GM11168 (cell line): ENCODE results near the gene PPP2R5B.

Experiments used
- in situ Hi-C: fragments of 300-500 bp; cut with MboI; formaldehyde crosslinking; loops from one replicate; pipeline ENCODE4 v1.12.0; 2022; ENCODE audit warnings: low sequenced_read_pairs; ENCODE audit not compliant: unreplicated experiment

Gene PPP2R5B

DNA sequence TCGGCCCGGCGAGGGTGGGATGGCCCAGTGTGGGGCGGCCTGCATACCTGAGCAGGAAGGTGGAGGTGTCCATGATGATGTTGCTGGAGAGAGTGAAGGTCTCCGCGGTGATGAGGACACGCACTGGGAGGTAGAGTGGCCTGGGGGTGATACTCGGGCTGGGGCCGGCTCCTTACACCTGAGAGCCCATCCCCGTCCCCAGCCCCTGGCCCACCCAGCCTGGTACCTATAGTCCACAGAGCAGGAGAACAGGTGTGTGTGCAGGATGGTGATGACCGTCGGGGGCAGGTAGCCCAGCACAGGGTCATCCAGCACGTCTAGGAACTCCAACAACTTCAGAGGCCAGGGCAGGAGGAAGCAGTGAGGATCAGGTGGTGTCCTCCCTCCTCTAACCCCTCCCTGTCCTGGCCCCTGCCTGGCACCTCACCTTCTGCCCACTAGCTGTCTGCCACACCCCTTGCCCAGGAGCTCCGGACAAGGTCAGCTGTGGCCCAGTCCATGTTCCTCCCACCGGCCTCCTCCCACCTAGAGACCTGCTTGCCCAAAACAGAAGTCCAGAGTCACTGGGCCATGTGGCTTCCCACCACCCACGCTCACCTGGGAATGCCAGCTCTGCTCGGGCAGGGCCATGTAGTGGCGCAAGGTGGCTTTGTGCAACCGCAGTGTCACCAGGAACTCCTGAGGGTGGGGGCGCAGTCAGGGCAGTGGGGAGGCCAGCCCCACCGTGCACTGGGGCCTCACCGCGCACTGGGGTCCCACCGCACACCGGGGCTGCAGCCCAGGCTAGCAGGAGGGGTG, 18.8 kb upstream of the PPP2R5B start:
- in situ Hi-C loops = no loop called here

DNA sequence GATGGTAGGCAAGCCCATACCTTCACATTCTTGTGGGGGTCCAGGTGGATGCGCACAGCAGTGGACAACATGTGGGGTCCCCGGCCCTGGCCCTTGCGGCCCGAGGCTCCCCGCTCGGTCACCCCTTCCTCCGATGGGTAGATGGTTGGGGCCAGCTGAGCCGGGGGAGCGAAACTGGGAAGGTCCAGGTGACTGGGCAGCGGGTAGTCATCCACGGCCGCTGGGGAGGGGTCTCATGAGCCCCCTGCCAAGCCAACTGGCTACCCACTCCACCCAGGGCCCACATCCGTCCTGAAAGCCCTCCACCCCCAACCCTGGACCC, 18.2 kb upstream of the PPP2R5B start:
- in situ Hi-C loops = no loop called here

DNA sequence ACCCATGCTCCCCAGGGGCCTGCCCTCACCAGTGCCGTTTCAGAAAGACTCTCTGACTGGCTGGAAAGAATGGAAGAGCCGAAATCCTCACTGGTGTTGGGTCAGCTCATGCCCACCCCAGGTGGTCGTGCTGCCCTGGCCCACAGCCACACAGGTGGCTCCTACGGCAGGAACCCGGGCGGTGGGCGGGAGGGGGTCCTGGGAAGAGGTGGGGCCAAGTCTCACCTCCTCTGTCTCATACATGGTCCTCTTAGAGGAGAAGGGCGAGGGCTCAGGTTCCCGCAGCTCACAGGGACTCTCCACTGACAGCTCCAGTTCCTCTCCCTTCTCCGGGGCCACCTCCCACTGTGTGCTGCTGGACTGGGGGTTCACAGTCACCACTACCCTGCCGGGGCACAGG, 15.7 kb upstream of the PPP2R5B start:
- in situ Hi-C loops = no loop called here

DNA sequence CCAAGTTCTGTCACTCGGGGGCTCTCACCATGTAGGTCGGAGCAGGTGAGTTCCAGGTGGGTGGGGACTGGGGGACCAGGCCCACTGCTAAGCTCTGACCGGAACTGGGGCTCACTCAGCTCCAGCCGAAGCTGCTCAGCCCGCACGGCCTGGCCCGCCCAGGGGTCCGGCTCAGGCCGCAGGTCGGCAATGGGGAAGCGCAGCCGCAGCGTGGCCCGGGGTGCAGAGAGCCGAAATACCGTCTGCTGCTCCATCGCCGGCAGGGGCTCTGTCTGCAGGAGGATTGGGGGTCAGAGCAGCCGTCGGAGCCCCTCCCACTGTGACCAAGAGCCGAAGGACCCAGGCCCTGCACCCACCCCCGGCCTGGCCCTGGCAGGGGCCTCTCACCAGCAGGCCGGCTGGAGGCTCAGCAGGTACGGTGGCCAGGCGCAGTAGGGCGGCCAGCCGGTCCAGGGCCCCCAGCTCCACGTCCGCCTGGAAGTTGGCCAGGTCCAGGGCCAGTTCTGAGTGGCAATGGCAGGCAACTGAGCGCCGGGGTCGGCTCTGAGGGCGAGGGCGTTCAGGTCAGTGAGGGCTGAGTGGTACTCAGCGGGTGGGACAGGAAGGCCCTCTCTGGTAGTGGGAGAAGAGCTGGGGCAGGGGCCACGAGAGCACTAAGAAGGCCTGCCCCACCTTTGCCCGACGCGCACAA, 14.7 kb upstream of the PPP2R5B start:
- in situ Hi-C loops = no loop called here

DNA sequence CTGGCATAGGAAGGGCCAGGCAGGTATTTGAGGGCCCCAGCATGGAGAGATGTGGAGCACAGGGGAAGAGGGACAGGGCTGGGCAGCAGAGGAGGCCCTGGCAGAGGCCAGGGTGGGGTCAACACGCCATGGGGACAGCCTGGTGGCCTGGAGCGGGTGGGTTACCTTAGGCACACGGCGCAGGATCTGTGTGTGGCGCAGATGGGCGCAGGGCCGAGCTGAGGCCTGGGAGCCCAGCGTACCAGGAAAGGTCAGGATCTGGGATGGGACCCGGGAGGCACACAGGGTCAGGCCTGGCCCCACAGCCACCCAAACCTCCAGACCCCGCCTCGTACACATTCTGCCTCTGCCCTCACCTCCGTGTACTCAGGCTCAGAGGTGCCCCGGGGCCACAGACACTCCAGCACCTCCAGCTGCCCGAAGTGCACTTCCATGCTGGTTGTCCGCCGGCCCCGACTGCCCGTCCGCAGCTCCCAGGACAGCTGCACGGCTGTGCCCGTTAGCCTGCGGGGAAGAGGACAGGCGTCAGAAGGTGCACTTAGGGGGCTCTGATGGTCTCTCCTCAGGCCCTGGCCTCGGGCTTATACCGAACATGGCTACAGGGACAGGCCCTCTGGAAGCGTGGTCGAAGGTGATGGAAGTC, 13.9 kb upstream of the PPP2R5B start:
- in situ Hi-C loops = no loop called here

DNA sequence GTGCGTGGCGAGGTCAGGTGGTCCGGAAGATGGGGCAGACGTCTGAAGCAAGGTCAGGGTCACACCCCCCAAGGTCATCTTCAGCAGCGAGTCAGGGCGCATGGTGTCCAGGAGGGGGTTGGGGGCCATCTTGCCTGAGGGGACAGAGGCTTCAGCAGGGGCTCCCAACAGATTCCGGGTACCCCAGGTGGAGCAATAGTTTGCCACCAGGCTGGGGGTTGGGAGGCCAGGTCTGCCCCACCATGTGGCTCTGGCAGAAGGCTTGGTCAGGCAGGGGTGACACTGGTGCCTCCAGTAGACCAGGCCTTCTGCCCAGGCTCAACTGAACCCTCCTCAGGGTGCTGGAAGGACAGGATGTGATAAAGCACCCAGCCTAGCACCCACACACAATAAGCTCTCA, 13.3 kb upstream of the PPP2R5B start:
- in situ Hi-C loops = no loop called here

DNA sequence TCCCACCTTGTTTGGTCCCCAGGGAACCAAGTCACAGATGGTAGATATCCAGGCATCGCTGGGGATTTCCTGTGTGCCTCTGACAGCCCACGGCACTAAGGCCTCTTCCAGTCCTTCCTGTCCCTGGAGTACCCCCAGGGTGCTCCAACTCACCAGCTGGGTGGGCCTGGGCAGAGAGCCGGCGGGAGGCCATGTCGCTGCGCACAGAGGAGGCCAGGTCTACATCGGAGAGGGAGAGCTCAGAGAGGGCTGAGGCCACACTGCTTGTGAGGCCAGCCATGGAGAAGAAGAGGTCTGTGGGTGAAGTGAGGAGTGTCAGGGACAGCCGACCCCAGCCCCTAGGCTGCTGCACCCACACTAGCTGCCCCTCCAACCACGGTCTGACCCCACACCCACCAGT, 12.8 kb upstream of the PPP2R5B start:
- in situ Hi-C loops = no loop called here

DNA sequence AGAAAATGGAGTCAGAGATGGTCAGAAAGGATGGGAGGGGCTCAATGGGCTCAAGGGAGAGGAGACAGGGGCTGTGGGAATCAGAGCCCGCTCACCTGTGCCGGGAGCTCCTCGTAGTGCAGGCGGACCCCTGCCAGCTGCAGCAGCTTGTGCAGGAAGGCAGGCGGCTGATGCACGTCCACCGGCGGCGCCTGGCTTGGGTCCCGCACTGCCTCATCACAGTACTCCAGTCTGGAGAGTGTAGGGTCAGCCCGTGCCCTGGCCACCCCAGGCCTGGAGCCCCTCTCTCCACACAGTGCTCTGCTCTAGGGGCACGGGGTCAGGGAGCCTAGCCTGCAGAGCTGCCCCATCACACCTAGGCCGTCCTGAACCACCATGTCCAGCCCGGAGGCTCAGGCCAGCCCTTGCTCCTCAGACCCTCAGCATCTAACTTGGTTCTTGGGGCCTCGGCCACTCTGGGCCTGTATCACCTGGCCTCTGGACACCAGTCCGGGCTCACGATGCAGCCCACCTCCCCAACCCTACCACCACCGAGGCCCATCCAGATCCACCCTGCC, 11.2 kb upstream of the PPP2R5B start:
- in situ Hi-C loops = no loop called here

DNA sequence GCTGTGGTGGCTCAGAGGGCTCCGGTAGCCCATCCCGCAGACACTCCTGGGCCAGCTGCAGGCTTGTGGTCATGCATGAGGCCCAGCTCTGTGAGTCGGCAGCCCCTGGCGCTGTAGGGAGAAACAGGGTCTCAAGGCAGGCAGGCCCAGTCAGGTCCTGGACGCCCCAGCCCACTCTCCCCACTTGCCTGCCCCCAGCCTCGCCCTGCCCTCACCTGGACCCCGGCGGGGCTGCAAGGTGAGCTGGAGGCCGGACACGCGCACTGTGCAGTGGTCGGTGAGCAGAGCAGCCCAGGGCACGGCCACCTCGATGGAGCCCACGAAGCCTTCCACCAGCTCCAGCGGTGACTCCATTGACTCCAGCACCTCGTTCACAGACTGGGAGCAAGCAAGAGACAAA, 10.4 kb upstream of the PPP2R5B start:
- in situ Hi-C loops = no loop called here

DNA sequence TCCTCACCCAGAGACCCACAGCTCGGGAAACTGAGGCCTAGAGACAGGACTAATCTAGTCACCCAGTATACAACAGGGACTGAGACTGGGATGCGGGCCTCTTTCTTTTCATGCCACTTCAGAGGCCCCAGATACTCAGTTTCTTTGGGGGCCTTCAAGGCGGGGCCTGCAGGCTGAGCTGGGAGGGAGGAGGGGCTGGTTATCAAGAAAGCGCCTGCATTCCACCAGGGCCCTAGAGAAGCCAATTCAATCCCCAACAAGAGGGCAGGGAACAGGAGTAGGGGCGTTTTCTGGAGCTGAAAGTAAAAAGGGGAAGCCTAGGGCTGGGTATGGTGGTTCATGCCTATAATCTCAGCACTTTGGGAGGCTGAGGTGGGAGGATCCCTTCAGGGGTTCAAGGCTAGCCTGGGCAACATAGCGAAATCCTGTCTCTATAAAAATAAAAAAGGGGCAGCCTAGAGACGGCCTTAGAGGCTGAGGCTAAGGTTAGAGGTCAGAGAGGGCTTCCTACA, 9.1 kb upstream of the PPP2R5B start:
- in situ Hi-C loops = no loop called here

DNA sequence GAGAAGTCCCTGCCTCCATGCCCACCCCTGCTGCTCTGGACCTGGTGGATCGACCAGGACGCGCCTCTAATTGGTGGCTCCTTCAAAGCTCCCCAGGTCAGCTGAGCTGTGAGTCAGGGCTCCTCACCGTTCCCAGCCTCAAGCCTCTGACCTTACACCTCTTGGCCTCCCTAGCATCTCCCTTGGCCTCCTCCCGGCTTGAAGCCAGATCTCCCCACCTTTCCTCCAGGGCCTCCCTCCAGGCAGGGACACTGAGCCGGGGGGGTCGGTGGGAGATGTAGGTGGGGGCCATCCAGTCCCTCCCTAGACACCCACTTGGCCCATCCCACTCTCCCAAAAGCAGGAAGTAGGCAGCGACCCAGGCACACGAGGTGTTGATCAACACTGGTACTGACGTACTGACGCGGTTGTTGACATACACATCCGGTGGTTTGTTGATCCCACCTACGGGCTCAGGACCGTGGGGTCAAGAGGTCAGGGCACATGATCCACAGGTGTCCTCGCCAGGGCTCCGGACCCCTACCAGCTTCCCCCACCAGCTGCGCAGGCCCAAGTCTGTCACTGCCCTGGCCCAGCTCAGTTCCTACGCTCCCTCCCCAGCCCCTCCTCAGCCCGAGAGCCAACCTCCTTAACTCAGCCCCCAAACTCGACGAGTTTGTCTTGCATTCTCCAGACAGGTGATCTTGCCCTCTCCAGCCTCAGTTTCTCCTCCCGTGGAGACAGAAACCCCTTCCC, 8.3 kb upstream of the PPP2R5B start:
- in situ Hi-C loops = no loop called here

DNA sequence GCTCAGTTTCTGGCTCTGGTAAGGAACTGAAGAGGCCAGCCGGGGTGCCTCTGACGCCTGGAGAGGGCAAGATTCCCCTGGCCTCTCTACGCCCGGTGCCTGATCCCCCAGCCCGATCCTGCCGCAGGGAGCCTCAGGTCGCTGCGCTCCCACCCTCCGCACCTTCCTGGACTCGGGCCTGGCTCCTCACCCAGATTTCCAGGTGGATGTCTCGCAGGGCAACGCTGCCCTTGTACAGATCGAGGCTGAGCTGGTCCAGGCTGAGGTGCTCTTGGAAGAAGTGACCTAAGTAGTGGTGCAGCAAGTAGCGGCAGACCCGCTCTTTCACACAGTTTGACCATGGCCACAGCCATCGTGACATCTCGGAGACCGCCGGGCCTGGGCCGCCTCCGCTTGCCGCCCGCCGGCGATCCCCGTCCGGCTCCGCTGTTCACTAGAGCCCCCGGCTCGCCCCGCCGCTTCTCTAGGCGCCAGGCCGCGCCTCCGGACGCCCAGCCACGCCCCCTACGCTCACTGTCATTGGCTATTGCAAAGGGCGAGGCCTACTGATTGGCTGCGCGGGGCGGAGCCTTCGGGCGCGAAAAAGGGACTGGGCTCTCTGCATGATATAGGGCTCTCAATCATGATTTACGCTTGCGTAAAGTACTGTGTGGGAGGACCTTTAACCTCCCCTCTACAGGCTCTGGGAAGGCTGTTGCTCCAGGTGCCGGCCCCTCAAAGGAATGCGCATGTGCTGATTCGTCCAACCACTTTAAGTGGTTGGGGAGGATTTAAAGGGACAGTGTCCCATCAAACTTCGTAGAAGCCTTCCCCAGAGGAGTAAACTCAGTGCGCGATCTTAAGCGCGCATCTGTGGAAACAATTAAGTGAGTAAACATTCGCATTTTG, 7.5 kb upstream of the PPP2R5B start, which contains the start of gene ATG2A:
Gene ATG2A, minus strand, starts transcription at position 435 of the 888 bp plus-strand sequence. Its CDS starts 74 bp downstream, at position 361.
- in situ Hi-C loops = no loop called here

DNA sequence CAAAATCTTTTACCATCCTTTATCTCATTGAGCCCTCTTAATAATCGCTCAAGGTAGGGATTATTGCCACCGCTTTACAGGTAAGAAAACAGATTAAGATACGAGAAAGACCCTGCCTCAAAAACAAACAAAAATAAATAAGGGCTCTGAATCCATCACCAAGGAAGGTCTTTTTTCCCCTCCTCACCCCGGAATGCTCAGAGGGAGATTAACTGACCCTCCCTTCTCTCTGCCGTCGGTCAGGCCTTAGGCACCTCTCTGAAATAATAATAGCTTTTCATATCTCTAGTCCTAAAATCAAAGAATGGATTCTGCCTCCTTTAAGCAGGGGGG, 6.9 kb upstream of the PPP2R5B start:
- in situ Hi-C loops = no loop called here

DNA sequence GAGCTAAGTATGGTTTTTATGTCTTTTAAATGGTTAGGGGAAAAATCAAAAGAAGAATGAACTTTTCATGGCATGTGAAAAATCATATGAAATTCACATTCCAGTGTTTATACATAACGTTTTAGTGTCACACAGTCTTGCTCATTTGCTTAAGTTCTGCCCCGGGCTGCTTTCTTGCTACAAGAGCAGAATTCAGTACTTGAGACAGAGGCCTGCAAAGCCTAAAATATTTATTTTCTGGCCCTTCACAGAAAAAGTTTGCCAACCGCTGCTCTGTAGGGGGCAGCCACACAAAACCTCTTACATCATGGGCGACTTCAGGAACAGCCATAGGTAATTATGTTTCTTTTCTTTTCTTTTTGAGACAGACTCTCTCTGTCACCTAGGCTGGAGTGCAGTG, 6.5 kb upstream of the PPP2R5B start:
- in situ Hi-C loops = no loop called here

DNA sequence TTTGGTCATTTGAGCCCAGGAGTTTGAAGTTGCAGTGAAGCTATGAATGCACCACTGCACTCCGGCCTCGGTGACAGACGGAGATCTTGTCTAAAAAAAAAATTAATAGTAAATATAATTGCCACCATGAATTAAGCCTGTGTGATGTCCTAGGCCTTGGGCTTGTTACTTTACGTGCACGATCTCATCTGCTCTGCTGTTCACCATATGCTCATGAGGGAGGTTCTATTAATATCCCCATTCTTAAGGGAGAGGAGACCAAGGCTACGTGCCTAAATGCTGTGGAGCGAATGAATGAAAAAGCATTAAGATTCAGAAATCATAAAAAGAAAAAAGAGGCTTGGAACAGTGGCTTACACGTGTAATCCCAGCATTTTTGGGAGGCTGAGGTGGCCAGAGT, 4.9 kb upstream of the PPP2R5B start:
- in situ Hi-C loops = no loop called here

DNA sequence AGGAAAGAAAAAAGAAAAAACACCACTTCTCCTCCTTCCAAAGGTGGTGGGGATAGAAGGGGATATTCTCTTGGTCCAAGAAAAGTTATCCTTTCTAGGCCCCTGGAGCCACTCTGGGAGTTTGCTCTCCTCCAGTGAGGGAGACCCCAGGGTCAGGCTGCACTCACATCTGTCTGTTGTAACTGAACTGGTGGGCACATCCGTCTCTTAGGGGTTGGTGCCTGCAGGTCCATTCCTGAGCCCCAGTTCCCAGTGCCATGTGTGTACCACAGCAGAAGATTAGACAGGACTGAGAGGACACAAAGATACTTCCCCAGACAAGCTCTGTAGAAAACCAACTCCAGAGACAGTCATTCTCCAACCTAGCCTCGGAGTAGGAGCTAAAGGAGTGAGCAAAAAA, 4.4 kb upstream of the PPP2R5B start:
- in situ Hi-C loops = no loop called here

DNA sequence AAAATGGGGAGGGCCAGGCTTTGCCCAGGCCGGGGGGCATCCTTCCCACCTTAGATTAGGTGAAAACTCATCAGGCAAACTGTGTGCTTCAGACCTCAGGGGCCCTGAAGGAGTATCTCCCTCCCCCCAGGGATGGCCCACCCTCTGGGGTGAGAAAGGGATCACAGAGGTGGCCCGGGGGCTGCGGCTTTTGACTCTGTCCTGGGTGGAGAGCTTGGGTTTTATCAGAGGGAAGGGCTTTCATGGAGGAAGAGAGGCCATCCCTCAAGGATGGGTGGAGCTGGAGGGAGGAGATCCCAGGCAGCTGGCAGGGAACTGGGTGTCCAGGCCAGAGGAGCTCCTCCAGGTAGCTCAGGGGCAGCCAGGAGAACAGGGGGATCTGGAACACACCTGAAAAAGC, 3.1 kb upstream of the PPP2R5B start:
- in situ Hi-C loops = no loop called here

DNA sequence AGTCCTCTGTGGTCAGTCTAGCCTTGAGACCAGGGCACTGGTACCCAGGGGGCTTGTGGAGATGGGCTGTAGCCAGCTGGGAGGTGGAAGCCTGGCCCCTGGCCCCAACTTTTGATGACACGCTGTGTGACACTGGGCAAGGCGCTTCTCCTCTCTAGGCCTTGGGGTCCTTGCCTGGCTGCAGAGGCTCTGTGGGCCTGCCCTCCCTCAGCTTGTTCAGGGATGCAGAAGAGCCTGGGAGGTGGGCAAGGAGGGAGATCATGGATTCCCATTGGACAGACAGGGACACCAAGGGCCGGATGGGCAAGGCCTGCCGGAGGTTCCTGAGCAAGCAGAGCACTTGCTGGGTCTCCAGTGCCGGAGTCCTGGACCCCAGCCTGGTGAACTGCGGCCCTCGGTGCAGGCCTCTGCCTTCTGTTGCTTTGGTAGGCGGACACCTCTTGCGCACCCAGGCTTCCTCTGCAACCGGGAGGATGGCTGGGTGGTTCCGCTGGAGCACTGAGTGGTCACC, 1.3 kb upstream of the PPP2R5B start:
- in situ Hi-C loops = no loop called here

DNA sequence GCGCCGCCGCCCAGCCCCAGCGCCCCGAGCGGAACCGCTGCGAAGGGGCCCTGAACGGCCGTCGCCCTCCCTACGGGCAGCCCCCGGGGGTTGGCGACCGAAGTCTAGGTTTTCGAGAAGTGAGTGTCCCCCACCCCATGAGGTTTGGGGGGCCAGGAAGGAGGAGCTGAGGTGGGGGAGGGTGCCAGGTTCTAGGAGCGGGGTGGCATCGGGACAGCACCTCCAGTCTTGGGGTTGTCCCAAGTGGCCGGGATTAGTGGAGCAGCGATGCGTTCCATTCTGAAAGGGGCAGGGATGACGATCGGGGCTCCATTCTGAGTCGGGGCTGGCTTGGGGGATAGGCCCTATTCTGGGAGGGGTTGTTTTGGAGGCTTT, 408 bp downstream of the PPP2R5B start:
- in situ Hi-C loops = no loop called here
